Sigmoid colon (tissue), 7 donors: ENCODE results near the gene TSPAN5. TPM values are rescaled to one million over a fixed set of nuclear protein-coding genes. Genes with fewer than 3 reads are reported as not detected.

Experiments used
- DNase-seq: peaks from one replicate; pipeline ENCODE4 v3.0.0-alpha.2; 2019
- H3K27ac ChIP-seq, 4 donors: fragments of 200-600 bp; sonication (generic); one replicate each; pipeline ENCODE4 v1.5.1; 2016 to 2019; ENCODE audit warnings: mild to moderate bottlenecking in 1 of 4
- H3K27me3 ChIP-seq, 3 donors: fragments of 200-600 bp; sonication (generic); one replicate each; pipeline ENCODE4 v1.5.1; 2019; ENCODE audit warnings: mild to moderate bottlenecking in 1 of 3
- H3K36me3 ChIP-seq, 4 donors: fragments of 200-600 bp; sonication (generic); one replicate each; pipeline ENCODE4 v1.5.1; 2016 to 2019
- H3K4me1 ChIP-seq, 4 donors: fragments of 200-600 bp; sonication (generic); one replicate each; pipeline ENCODE4 v1.5.1; 2017 to 2019
- H3K4me3 ChIP-seq, 4 donors: fragments of 200-600 bp; sonication (generic); one replicate each; pipeline ENCODE4 v1.5.1; 2017 to 2019; ENCODE audit warnings: mild to moderate bottlenecking in 2 of 4, moderate library complexity in 1 of 4
- H3K9me3 ChIP-seq, 4 donors: fragments of 200-600 bp in 3 of 4; sonication (generic) in 3 of 4; one replicate each; pipeline versions ENCODE4 v1.5.1 to v1.6.1; 2013 to 2019
- EP300 ChIP-seq, 4 donors: sonication (generic); formaldehyde crosslinking; IDR thresholded peaks; one replicate each; pipeline ENCODE4 v1.6.1; 2017; ENCODE audit warnings: antibody characterized with exemption in 4 of 4
- POLR2A ChIP-seq, 2 donors: fragments of 450-650 bp; IDR thresholded peaks; one replicate each; pipeline ENCODE4 v1.6.1; 2016; ENCODE audit warnings: antibody characterized with exemption in 2 of 2, mild to moderate bottlenecking in 2 of 2, moderate library complexity in 2 of 2
- POLR2AphosphoS5 ChIP-seq, 4 donors: sonication (generic); formaldehyde crosslinking; IDR thresholded peaks; one replicate each; pipeline ENCODE4 v1.6.1; 2017; ENCODE audit warnings: antibody characterized with exemption in 4 of 4
- WGBS, 2 donors: extraction: QIAGEN DNeasy Blood & Tissue Kit; methylation state at CpG; one replicate each; pipeline ENCODE4 v1.1.7; 2013; 5-methylcytosine and 5-hydroxymethylcytosine counted together
- intact Hi-C: fragments of 100-400 bp; cut with DNase I; formaldehyde crosslinking; loops from one replicate; pipeline ENCODE4 v1.15.1; 2023
- polyA plus RNA-seq, 3 donors: library from polyadenylated mRNA; stranded (reverse); fragments of 200-250 nt; gene quantifications; one replicate each; pipeline ENCODE4 v1.2.3, GENCODE V29; 2013
- total RNA-seq, 4 donors: library from RNA; depleted of rRNA; stranded (reverse); fragments of >200 nt; gene quantifications; one replicate each; pipeline ENCODE4 v1.1.0, GENCODE V29; 2016
- TF ChIP-seq, protein P1 (sequence below), 4 experiments: fragments of 450-650 bp in 3 of 4; fragments of 200-600 bp in 1 of 4; IDR thresholded peaks; one replicate each; pipeline ENCODE4 v1.5.1; 2016 to 2019; ENCODE audit warnings: antibody characterized with exemption in 4 of 4, mild to moderate bottlenecking in 3 of 4, moderate library complexity in 2 of 4
- donor health status: healthy with polysubstance abuse.
- donor health status: Bipolar disorder and iron deficiency.
- donor health status: healthy.

TSPAN5 gene
- total and polyA plus RNA-seq, 7 donors, result 1.2 to 18.6 (median 11.2) TPM

DNA sequence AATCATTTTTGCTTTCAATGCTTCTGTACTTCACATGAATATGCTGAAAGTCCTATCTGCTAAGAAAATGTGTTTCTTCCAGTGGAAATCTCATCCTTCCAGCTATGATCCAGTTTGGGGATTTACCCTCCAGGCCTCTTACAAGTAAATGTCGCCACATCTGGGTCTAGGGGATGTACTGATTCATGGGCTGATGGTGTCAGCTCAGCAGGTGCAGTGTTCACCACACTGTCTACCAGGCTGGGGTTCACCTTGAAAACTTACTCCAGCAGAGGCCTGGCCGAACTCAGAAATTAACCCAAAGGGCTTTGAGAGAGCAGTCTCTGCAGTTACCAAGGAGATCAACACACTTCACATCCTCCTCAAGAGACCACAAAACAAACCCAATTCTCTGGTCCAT, 154.3 kb downstream of the TSPAN5 start:
- TF ChIP-seq POLR2A (IDR thresholded peaks at IDR 0.05) (no peak), POLR2AphosphoS5 (IDR thresholded peaks at IDR 0.05) (no peak), EP300 (IDR thresholded peaks at IDR 0.05) (no peak)
- TF ChIP-seq, protein P1, sequence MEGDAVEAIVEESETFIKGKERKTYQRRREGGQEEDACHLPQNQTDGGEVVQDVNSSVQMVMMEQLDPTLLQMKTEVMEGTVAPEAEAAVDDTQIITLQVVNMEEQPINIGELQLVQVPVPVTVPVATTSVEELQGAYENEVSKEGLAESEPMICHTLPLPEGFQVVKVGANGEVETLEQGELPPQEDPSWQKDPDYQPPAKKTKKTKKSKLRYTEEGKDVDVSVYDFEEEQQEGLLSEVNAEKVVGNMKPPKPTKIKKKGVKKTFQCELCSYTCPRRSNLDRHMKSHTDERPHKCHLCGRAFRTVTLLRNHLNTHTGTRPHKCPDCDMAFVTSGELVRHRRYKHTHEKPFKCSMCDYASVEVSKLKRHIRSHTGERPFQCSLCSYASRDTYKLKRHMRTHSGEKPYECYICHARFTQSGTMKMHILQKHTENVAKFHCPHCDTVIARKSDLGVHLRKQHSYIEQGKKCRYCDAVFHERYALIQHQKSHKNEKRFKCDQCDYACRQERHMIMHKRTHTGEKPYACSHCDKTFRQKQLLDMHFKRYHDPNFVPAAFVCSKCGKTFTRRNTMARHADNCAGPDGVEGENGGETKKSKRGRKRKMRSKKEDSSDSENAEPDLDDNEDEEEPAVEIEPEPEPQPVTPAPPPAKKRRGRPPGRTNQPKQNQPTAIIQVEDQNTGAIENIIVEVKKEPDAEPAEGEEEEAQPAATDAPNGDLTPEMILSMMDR (IDR thresholded peaks at IDR 0.05), result no peak
- 93 to 96% methylated on average over 2 of the region's 2 CpGs for WGBS, 2 donors
- H3K36me3 ChIP-seq, result no peaks in the 10 kb centered on the region
- DNase-seq, result no peak
- H3K27me3 ChIP-seq, result no peaks in the 10 kb centered on the region
- H3K4me1 ChIP-seq, result peaks cover 0 to 16% (median 10%) of the 10 kb centered on the region in 4 donors
- H3K4me3 ChIP-seq, result no peak overlapping the region
- intact Hi-C loops, result no loop called here
- H3K27ac ChIP-seq, result no peak overlapping the region
- no peaks in the 10 kb centered on the region for H3K9me3 ChIP-seq

DNA sequence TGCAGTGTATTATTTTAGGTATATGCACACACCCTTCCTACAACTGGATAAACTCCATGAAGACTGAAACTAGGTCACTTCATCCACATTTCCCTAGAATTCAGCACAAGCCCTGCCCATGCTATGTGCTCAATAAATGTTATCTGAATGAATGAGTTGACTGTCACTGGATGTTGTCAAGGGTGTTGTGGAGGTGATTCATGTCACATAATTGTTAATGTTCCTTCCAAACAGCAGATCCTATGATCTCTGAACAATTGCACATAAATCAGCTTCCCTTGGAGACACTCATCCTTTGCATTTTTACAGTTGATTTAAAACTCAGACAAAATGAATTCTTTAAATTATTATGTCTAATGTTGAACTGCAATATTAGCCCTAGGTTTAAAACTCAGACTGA, 154.7 kb downstream of the TSPAN5 start:
- no peaks in the 10 kb centered on the region for H3K36me3 ChIP-seq
- H3K4me3 ChIP-seq, result no peak overlapping the region
- DNase-seq, result no peak
- no peaks in the 10 kb centered on the region for H3K27me3 ChIP-seq
- H3K27ac ChIP-seq, result no peak overlapping the region
- H3K9me3 ChIP-seq, result no peaks in the 10 kb centered on the region
- TF ChIP-seq EP300 (IDR thresholded peaks at IDR 0.05) (no peak), POLR2AphosphoS5 (IDR thresholded peaks at IDR 0.05) (no peak), POLR2A (IDR thresholded peaks at IDR 0.05) (no peak)
- TF ChIP-seq, protein P1 (IDR thresholded peaks at IDR 0.05), result no peak
- H3K4me1 ChIP-seq, result peaks cover 0 to 16% (median 8%) of the 10 kb centered on the region in 4 donors
- intact Hi-C loops, result no loop called here

DNA sequence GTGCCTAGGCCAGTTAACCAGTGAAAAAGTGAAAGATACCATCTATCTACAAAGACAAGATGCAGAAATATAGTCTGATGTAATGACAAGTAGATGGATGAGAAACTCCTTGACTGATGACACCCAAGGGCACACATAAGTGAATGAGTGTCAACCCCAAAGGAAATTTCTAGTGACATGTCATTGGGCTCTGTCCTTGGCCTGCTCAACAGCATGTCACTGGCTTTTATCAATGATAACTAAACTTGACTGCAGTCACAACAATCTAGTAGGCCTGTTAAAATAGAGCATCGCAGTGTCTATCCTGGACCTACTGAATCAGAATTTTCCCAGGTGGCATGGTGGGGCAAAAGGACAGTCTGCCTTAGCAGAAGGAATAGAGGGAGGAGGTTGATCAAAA, 155.8 kb downstream of the TSPAN5 start:
- TF ChIP-seq, protein P1 (IDR thresholded peaks at IDR 0.05), result no peak
- no peak for TF ChIP-seq POLR2A (IDR thresholded peaks at IDR 0.05)
- TF ChIP-seq POLR2AphosphoS5 (IDR thresholded peaks at IDR 0.05), result no peak
- no peak for TF ChIP-seq EP300 (IDR thresholded peaks at IDR 0.05)
- H3K36me3 ChIP-seq, result no peaks in the 10 kb centered on the region
- no peak overlapping the region for H3K4me3 ChIP-seq
- no peak overlapping the region for H3K27ac ChIP-seq
- WGBS, 2 donors, result 96 to 98% methylated on average over 1 of the region's 1 CpG
- intact Hi-C loops, result no loop called here
- H3K4me1 ChIP-seq, result peaks cover 0 to 16% (median 8%) of the 10 kb centered on the region in 4 donors
- H3K27me3 ChIP-seq, result no peaks in the 10 kb centered on the region
- H3K9me3 ChIP-seq, result no peaks in the 10 kb centered on the region
- no peak for DNase-seq

DNA sequence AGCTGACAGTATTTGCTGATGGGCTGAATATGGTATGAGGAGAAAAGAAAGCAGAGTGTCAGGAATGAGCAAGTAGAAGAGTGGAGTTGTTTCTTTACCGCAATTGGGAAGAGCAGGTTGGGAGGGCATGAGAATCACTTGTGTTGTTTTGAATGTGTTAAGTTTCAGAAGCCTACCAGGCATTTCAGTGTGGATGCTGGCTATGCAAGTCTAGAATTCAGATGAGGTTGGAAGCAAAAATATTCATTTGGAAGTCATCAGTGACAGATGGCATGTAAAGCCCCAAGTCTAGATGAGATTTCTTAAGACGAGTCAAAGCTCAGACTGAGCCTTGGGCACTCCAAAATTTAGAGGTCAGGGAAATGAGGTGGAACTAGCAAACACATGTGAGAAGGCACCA, 156.4 kb downstream of the TSPAN5 start:
- H3K36me3 ChIP-seq, result no peaks in the 10 kb centered on the region
- TF ChIP-seq POLR2A (IDR thresholded peaks at IDR 0.05) (no peak), POLR2AphosphoS5 (IDR thresholded peaks at IDR 0.05) (no peak), EP300 (IDR thresholded peaks at IDR 0.05) (no peak)
- TF ChIP-seq, protein P1 (IDR thresholded peaks at IDR 0.05), result no peak
- no peaks in the 10 kb centered on the region for H3K9me3 ChIP-seq
- intact Hi-C loops, result no loop called here
- H3K27me3 ChIP-seq, result no peaks in the 10 kb centered on the region
- no peak overlapping the region for H3K4me3 ChIP-seq
- no peak overlapping the region for H3K27ac ChIP-seq
- 69 to 97% methylated on average over 2 of the region's 2 CpGs for WGBS, 2 donors
- DNase-seq, result no peak
- peaks cover 0 to 16% (median 8%) of the 10 kb centered on the region in 4 donors for H3K4me1 ChIP-seq

DNA sequence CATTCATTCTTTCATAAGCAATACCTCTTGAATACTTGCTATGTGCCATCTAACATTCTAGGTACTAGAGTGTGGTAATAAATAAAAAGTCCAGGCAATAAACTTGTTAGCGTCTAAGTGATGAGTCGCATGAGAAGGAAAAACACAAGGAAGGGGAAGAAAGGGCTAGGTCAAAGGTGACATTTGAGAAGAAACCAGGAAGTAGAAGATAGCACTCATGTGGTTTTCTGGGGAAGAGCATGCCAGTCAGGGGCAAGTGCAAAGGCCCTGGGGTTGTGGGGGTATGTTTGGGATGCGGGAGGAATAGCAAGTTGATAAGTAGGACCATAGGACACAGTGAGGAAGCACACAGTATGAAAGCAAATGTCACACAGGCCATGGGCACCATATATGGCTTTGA, 157.0 kb downstream of the TSPAN5 start:
- DNase-seq, result no peak
- intact Hi-C loops, result no loop called here
- Histone ChIP-seq H3K36me3 (no peaks in the 10 kb centered on the region), H3K4me1 (peaks cover 0 to 17% (median 7%) of the 10 kb centered on the region in 4 donors), H3K27ac (no peak overlapping the region), H3K9me3 (no peaks in the 10 kb centered on the region), H3K27me3 (no peaks in the 10 kb centered on the region), H3K4me3 (no peak overlapping the region)
- TF ChIP-seq POLR2A (IDR thresholded peaks at IDR 0.05), result no peak
- TF ChIP-seq EP300 (IDR thresholded peaks at IDR 0.05), result no peak
- TF ChIP-seq POLR2AphosphoS5 (IDR thresholded peaks at IDR 0.05), result no peak
- TF ChIP-seq, protein P1 (IDR thresholded peaks at IDR 0.05), result no peak
- WGBS, 2 donors, result 63 to 85% methylated on average over 3 of the region's 3 CpGs
